ENCODE measurements around the gene F11R. TPM values are rescaled to one million over a fixed set of nuclear protein-coding genes. Genes with fewer than 3 reads are reported as not detected.

The F11R gene
- total and polyA plus RNA-seq, 2 of the 13 experiments (the other 11 are each of a cell fraction or from before 2014, with no cell fraction given), result 95.8 to 105 TPM

GRCh38 chr1:161045736-161046604, 25.0 kb upstream of the F11R start, which contains the start of gene USF1 (continued):
- TF ChIP-seq DDIT3 (CRISPR knock-in tag; IDR thresholded peaks at IDR 0.05), result no peak
- no peak for TF ChIP-seq ZSCAN25 (CRISPR knock-in tag; IDR thresholded peaks at IDR 0.05)
- 0 out of 2 replicates have a peak, but pooled peaks have one; percentile 2 for TF ChIP-seq CEBPG (CRISPR knock-in tag; IDR thresholded peaks at IDR 0.05)
- TF ChIP-seq ZKSCAN8 (CRISPR knock-in tag; IDR thresholded peaks at IDR 0.05; ENCODE audit: borderline replicate concordance), result 0 out of 2 replicates have a peak, but pooled peaks have one; percentile 23
- TF ChIP-seq ZFP36L1 (CRISPR knock-in tag; IDR thresholded peaks at IDR 0.05), result no peak
- TF ChIP-seq ZIK1 (CRISPR knock-in tag; IDR thresholded peaks at IDR 0.05; ENCODE audit: borderline replicate concordance, low read depth), result no peak; the same call in 1 of the 2 replicates
- no peak for TF ChIP-seq DR1 (CRISPR knock-in tag; IDR thresholded peaks at IDR 0.05)
- no peak for TF ChIP-seq ZKSCAN5 (CRISPR knock-in tag; IDR thresholded peaks at IDR 0.05)
- no peak; the same call in 1 of the 2 replicates for TF ChIP-seq RCOR2 (CRISPR knock-in tag; IDR thresholded peaks at IDR 0.05)
- no peak for TF ChIP-seq JUNB (CRISPR knock-in tag; IDR thresholded peaks at IDR 0.05; ENCODE audit: borderline replicate concordance)
- 0 out of 2 replicates have a peak, but pooled peaks have one; percentile 26 for TF ChIP-seq ZNF749 (CRISPR knock-in tag; IDR thresholded peaks at IDR 0.05; ENCODE audit: borderline replicate concordance)
- no peak for TF ChIP-seq MNT (IDR thresholded peaks at IDR 0.05)
- TF ChIP-seq LRRFIP1 (CRISPR knock-in tag; conservative IDR thresholded peaks at IDR 0.05), result no peak
- peak; percentile 95 for TF ChIP-seq NFRKB (IDR thresholded peaks at IDR 0.05)
- TF ChIP-seq GATAD2A (CRISPR knock-in tag; IDR thresholded peaks at IDR 0.05), result 0 out of 2 replicates have a peak, but pooled peaks have one; percentile 37
- no peak for TF ChIP-seq TFE3 (CRISPR knock-in tag; IDR thresholded peaks at IDR 0.05)
- peak; percentile 19 for TF ChIP-seq RBM39 (IDR thresholded peaks at IDR 0.05; ENCODE audit: low read depth, low read length, poor library complexity, severe bottlenecking)
- no peak for TF ChIP-seq PCBP2 (optimal IDR thresholded peaks at IDR 0.05; ENCODE audit: low read depth, low read length, poor library complexity, severe bottlenecking)
- no peak; the same call in 1 of the 2 replicates for TF ChIP-seq ZNF773 (CRISPR knock-in tag; IDR thresholded peaks at IDR 0.05; ENCODE audit: borderline replicate concordance)
- TF ChIP-seq, protein P1, sequence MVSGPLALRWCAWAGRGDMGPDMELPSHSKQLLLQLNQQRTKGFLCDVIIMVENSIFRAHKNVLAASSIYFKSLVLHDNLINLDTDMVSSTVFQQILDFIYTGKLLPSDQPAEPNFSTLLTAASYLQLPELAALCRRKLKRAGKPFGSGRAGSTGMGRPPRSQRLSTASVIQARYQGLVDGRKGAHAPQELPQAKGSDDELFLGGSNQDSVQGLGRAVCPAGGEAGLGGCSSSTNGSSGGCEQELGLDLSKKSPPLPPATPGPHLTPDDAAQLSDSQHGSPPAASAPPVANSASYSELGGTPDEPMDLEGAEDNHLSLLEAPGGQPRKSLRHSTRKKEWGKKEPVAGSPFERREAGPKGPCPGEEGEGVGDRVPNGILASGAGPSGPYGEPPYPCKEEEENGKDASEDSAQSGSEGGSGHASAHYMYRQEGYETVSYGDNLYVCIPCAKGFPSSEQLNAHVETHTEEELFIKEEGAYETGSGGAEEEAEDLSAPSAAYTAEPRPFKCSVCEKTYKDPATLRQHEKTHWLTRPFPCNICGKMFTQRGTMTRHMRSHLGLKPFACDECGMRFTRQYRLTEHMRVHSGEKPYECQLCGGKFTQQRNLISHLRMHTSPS (CRISPR knock-in tag; IDR thresholded peaks at IDR 0.05; ENCODE audit: low read depth), result no peak
- peak; percentile 45 for TF ChIP-seq DMAP1 (CRISPR knock-in tag; IDR thresholded peaks at IDR 0.05)
- TF ChIP-seq RXRA (CRISPR knock-in tag; IDR thresholded peaks at IDR 0.05), result no peak

Measured in HepG2 (cell line).